B cell (primary cell): ENCODE measurements around the gene EDN3. TPM values are rescaled to one million over a fixed set of nuclear protein-coding genes. Genes with fewer than 3 reads are reported as not detected.

Source experiments
- ATAC-seq: fragments of 200-7000 bp; cut with Tn5 transposase; one replicate; pipeline ENCODE4 v1.10.0; 2021; ENCODE audit warnings: low read depth, mild to moderate bottlenecking, moderate number of reproducible peaks, moderate library complexity
- CTCF ChIA-PET: fragments of 350-600 bp; sonication (Branson Sonifier 250); formaldehyde crosslinking; loops from one replicate; lab custom pipeline; 2021; ENCODE audit warnings: antibody characterized with exemption, inconsistent platforms; lab: Charles Lee
- POLR2A ChIA-PET: fragments of 350-600 bp; sonication (Branson Sonifier 250); formaldehyde crosslinking; loops from one replicate; lab custom pipeline; 2021; ENCODE audit warnings: antibody characterized with exemption; lab: Charles Lee
- DNase-seq: peaks from one replicate; pipeline ENCODE4 v3.0.0; 2013
- H2AFZ ChIP-seq: 2 replicates; pipeline ENCODE4 v1.6.1; 2012; ENCODE audit warnings: mild to moderate bottlenecking, low read depth, low read length; ENCODE audit not compliant: insufficient read depth, poor library complexity, severe bottlenecking
- H3K27ac ChIP-seq, 2 donors: 1 replicate in 1 of 2; 2 replicates in 1 of 2; pipeline ENCODE4 v1.5.1; 2012 to 2013; ENCODE audit warnings: low read length in 2 of 2, mild to moderate bottlenecking in 2 of 2, moderate library complexity in 1 of 2
- H3K27me3 ChIP-seq, 4 experiments: fragments of 200-600 bp in 1 of 4; sonication (generic) in 1 of 4; replicated peaks in 1 of 4; 1 replicate in 2 of 4; 2 replicates in 2 of 4; pipeline versions ENCODE4 v1.6.1 to v1.7.0; 2013 to 2016; ENCODE audit warnings: low read length in 3 of 4, mild to moderate bottlenecking in 2 of 4, mixed read lengths in 1 of 4, moderate library complexity in 1 of 4; ENCODE audit not compliant: insufficient read depth in 4 of 4, control insufficient read depth in 3 of 4; ENCODE audit errors: control extremely low read depth in 1 of 4
- H3K36me3 ChIP-seq, 2 experiments: replicated peaks in 1 of 2; 1 replicate in 1 of 2; 2 replicates in 1 of 2; pipeline versions ENCODE4 v1.6.1 to v1.7.1; 2013; ENCODE audit warnings: low read length in 1 of 2; ENCODE audit not compliant: insufficient read depth in 2 of 2, control insufficient read depth in 1 of 2; ENCODE audit errors: control extremely low read depth in 1 of 2, extremely low read depth in 1 of 2
- H3K4me1 ChIP-seq, 2 donors: fragments of 200-600 bp in 1 of 2; sonication (generic) in 1 of 2; 1 replicate in 1 of 2; 2 replicates in 1 of 2; pipeline versions ENCODE4 v1.5.1 to v1.6.1; 2013 to 2017; ENCODE audit warnings: low read length in 2 of 2; ENCODE audit not compliant: control insufficient read depth in 2 of 2, insufficient read depth in 2 of 2
- H3K4me2 ChIP-seq: replicated peaks from 2 replicates; pipeline ENCODE3; 2012; ENCODE audit warnings: mild to moderate bottlenecking, low read depth, low read length; ENCODE audit not compliant: poor library complexity, severe bottlenecking
- H3K4me3 ChIP-seq, 5 experiments: fragments of 200-600 bp in 1 of 5; sonication (generic) in 1 of 5; 1 replicate in 3 of 5; 2 replicates in 2 of 5; pipeline versions ENCODE4 v1.5.1 to v1.7.0; 2011 to 2016; ENCODE audit warnings: low read length in 4 of 5, mild to moderate bottlenecking in 4 of 5, low read depth in 2 of 5, control low read depth in 1 of 5, moderate library complexity in 1 of 5; ENCODE audit not compliant: insufficient read depth in 1 of 5; ENCODE audit errors: control extremely low read depth in 1 of 5, extremely low read depth in 1 of 5
- H3K79me2 ChIP-seq: fragments of 200-600 bp; sonication (generic); one replicate; pipeline ENCODE4 v1.6.0; 2016; ENCODE audit warnings: low read length; ENCODE audit not compliant: control insufficient read depth, insufficient read depth
- H3K9ac ChIP-seq: fragments of 200-600 bp; sonication (generic); 2 replicates; pipeline ENCODE4 v1.6.1; 2017; ENCODE audit warnings: mild to moderate bottlenecking, low read length, moderate library complexity
- H3K9me3 ChIP-seq, 3 donors: one replicate each; pipeline versions ENCODE4 v1.6.1 to v1.7.1; 2013; ENCODE audit warnings: low read length in 2 of 3; ENCODE audit not compliant: control insufficient read depth in 2 of 3, insufficient read depth in 1 of 3; ENCODE audit errors: control extremely low read depth in 1 of 3
- H4K20me1 ChIP-seq: 2 replicates; pipeline ENCODE4 v1.6.0; 2012; ENCODE audit warnings: mild to moderate bottlenecking, low read length; ENCODE audit not compliant: insufficient read depth, control insufficient read depth, poor library complexity, severe bottlenecking
- H3K27ac Mint-ChIP-seq: one replicate; pipeline ENCODE4 v1.8.0; 2021; ENCODE audit warnings: mixed read lengths
- H3K27me3 Mint-ChIP-seq: one replicate; pipeline ENCODE4 v1.8.0; 2021; ENCODE audit warnings: mixed read lengths
- H3K4me1 Mint-ChIP-seq: one replicate; pipeline ENCODE4 v1.8.0; 2021; ENCODE audit warnings: mixed read lengths
- H3K4me3 Mint-ChIP-seq: one replicate; pipeline ENCODE4 v1.8.0; 2021; ENCODE audit warnings: mixed read lengths
- H3K9me3 Mint-ChIP-seq: one replicate; pipeline ENCODE4 v1.8.0; 2022; ENCODE audit warnings: mixed read lengths; ENCODE audit not compliant: insufficient read depth
- CTCF ChIP-seq: fragments of 200-600 bp; IDR thresholded peaks from one replicate; pipeline ENCODE4 v1.8.0; 2022; ENCODE audit warnings: antibody characterized with exemption, mild to moderate bottlenecking
- EZH2 ChIP-seq: IDR thresholded peaks from 2 replicates; pipeline ENCODE4 v1.6.1; 2012; ENCODE audit warnings: borderline replicate concordance, low read depth, mild to moderate bottlenecking, moderate library complexity, low read length; ENCODE audit not compliant: insufficient read depth, poor library complexity, severe bottlenecking
- WGBS: methylation state at CpG from one replicate; pipeline ENCODE4 v1.1.5; 2013; ENCODE audit warnings: missing lambda C conversion rate; ENCODE audit not compliant: insufficient coverage; 5-methylcytosine and 5-hydroxymethylcytosine counted together
- intact Hi-C: fragments of 100-400 bp; cut with micrococcal nuclease; formaldehyde crosslinking; loops from one replicate; pipeline ENCODE4 v1.10.0; 2022
- polyA plus RNA-seq: library from polyadenylated mRNA; depleted of rRNA; stranded (reverse); fragments of >200 nt; gene quantifications from 2 replicates; pipeline ENCODE4 v1.2.3, GENCODE V29; 2012
- total RNA-seq, 2 donors: library from RNA; stranded (reverse); fragments of 120-200 nt in 1 of 2; gene quantifications; 1 replicate in 1 of 2; 2 replicates in 1 of 2; pipeline versions ENCODE4 v1.2.3 to v1.2.4, GENCODE V29; 2013 to 2022

Gene EDN3
- total and polyA plus RNA-seq, 2 donors (not counting 1 experiment from before 2014, with no cell fraction given) = 0.04 TPM; not detected in 1

DNA sequence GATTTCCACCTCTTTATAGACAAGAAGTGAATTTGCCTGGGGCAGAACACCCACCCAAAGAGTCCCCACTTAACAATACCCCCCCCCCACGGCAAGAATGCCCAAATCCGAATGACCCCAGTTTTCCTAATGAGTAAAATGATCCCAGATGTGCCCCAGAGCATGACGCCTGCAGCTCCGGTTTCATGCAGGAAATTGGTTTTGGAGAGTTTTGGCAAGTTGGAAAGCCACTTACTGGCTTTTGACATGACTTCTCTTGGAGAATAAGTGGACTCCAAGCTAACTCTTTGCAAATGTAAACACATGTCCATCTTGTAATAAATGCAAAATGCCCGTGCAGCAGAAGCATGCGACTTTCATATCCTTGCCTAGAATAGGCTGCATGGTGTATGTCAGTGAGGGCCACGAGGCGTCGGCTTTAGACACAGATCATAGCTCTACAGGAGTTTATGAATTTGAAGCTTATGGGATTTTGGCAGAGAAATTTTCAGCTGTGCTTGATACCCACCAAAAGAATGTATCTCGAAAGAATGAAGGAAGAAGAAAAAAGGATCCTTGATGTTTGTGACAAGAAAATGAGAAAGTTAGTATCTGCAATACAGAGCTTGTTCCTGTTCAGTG is 24.2 kb downstream of the EDN3 start:
- Mint-ChIP-seq H3K4me3 (no peak overlapping the region), H3K9me3 (no peaks in the 10 kb centered on the region), H3K4me1 (no peaks in the 10 kb centered on the region), H3K27ac (no peak overlapping the region), H3K27me3 (peaks cover 16% of the 10 kb centered on the region)
- Histone ChIP-seq H3K27me3 (no peaks in the 10 kb centered on the region), H4K20me1 (no peaks in the 10 kb centered on the region), H3K36me3 (no peaks in the 10 kb centered on the region), H3K4me1 (no peaks in the 10 kb centered on the region), H2AFZ (no peak overlapping the region), H3K4me2 (no peak overlapping the region), H3K9ac (no peak overlapping the region), H3K79me2 (no peaks in the 10 kb centered on the region), H3K27ac (no peak overlapping the region), H3K9me3 (no peaks in the 10 kb centered on the region), H3K4me3 (no peak overlapping the region)
- DNase-seq (no peak), ATAC-seq (no peak)
- intact Hi-C loops = no loop called here
- WGBS = 94% methylated on average over 3 of the region's 10 CpGs
- POLR2A ChIA-PET = no interaction called here
- CTCF ChIA-PET = interaction anchor here (1.0 kb wide), 1 partner anchor 168 kb away, joined by 3 read pairs; no protein-coding TSS in a partner anchor
- TF ChIP-seq CTCF = no peak
- no peak for TF ChIP-seq EZH2

- Histone ChIP-seq H3K79me2 (no peaks in the 10 kb centered on the region), H3K27me3 (no peaks in the 10 kb centered on the region), H3K9me3 (no peaks in the 10 kb centered on the region), H3K4me2 (no peak overlapping the region), H3K27ac (no peak overlapping the region), H3K4me1 (no peaks in the 10 kb centered on the region), H2AFZ (no peak overlapping the region), H3K36me3 (no peaks in the 10 kb centered on the region), H3K4me3 (no peak overlapping the region), H3K9ac (no peak overlapping the region), H4K20me1 (no peaks in the 10 kb centered on the region)
- WGBS = 97% methylated on average over 5 of the region's 10 CpGs
- POLR2A ChIA-PET = no interaction called here
- ATAC-seq (no peak), DNase-seq (no peak)
- CTCF ChIA-PET = interaction anchor here (1.0 kb wide), 1 partner anchor 168 kb away, joined by 3 read pairs; no protein-coding TSS in a partner anchor
- Mint-ChIP-seq H3K4me1 (no peaks in the 10 kb centered on the region), H3K27me3 (peaks cover 16% of the 10 kb centered on the region), H3K27ac (no peak overlapping the region), H3K9me3 (no peaks in the 10 kb centered on the region), H3K4me3 (no peak overlapping the region)
- no peak for TF ChIP-seq CTCF
- no peak for TF ChIP-seq EZH2
- intact Hi-C loops = no loop called here
Observed at GRCh38 chr20:59325142-59325523, 24.7 kb downstream of the EDN3 start.
